ENCODE data around the gene COX4I1. TPM values are rescaled to one million over a fixed set of nuclear protein-coding genes. Genes with fewer than 3 reads are reported as not detected.

The COX4I1 gene
- total and polyA plus RNA-seq, 2 donors (not counting 1 experiment from before 2014, with no cell fraction given) = 759 to 813 TPM

GRCh38 chr16:85849388-85849787 lies 49.9 kb downstream of the COX4I1 start:
- ChIA-PET POLR2A (no interaction called here), CTCF (interaction anchor here (2.1 kb wide), 1 partner anchor 28 kb away, joined by 13 read pairs; no protein-coding TSS in a partner anchor)
- Mint-ChIP-seq H3K27me3 (peaks cover 12% of the 10 kb centered on the region), H3K9me3 (ENCODE audit: insufficient read depth) (no peaks in the 10 kb centered on the region), H3K4me3 (no peak overlapping the region), H3K4me1 (peaks cover 33% of the 10 kb centered on the region), H3K27ac (no peak overlapping the region)
- DNase-seq = no peak
- H3K4me2 ChIP-seq (replicated peaks; ENCODE audit: low read depth, low read length, poor library complexity, severe bottlenecking) = no peak overlapping the region
- ATAC-seq (ENCODE audit: low read depth) = no peak
- 90% methylated on average over 8 of the region's 8 CpGs for WGBS (ENCODE audit: insufficient coverage)
- H4K20me1 ChIP-seq (ENCODE audit: control insufficient read depth, insufficient read depth, low read length, poor library complexity, severe bottlenecking) = no peaks in the 10 kb centered on the region
- H3K4me1 ChIP-seq (ENCODE audit: control insufficient read depth in 2 of 2, insufficient read depth in 2 of 2, low read length in 2 of 2) = peaks cover 18 to 22% of the 10 kb centered on the region in 2 donors
- intact Hi-C loops (cut with micrococcal nuclease) = no loop called here
- TF ChIP-seq CTCF (IDR thresholded peaks at IDR 0.05) (no peak), EZH2 (IDR thresholded peaks at IDR 0.05; ENCODE audit: borderline replicate concordance, insufficient read depth, low read depth, low read length, poor library complexity, severe bottlenecking) (no peak)
- H3K27me3 ChIP-seq (replicated peaks in 1 of 4; ENCODE audit: control extremely low read depth in 1 of 4, control insufficient read depth in 3 of 4, insufficient read depth in 4 of 4, low read length in 3 of 4) = no peaks in the 10 kb centered on the region
- H3K4me3 ChIP-seq (ENCODE audit: control extremely low read depth in 1 of 5, extremely low read depth in 1 of 5, insufficient read depth in 1 of 5, low read depth in 2 of 5, low read length in 4 of 5) = no peak overlapping the region
- no peaks in the 10 kb centered on the region for H3K9me3 ChIP-seq (ENCODE audit: control extremely low read depth in 1 of 3, control insufficient read depth in 2 of 3, insufficient read depth in 1 of 3, low read length in 2 of 3)
- H2AFZ ChIP-seq (ENCODE audit: insufficient read depth, low read depth, low read length, poor library complexity, severe bottlenecking) = no peak overlapping the region
- H3K9ac ChIP-seq (ENCODE audit: low read length) = no peak overlapping the region
- H3K27ac ChIP-seq (ENCODE audit: low read length in 2 of 2) = no peak overlapping the region
- no peaks in the 10 kb centered on the region for H3K79me2 ChIP-seq (ENCODE audit: control insufficient read depth, insufficient read depth, low read length)
- H3K36me3 ChIP-seq (replicated peaks in 1 of 2; ENCODE audit: control extremely low read depth in 1 of 2, control insufficient read depth in 1 of 2, extremely low read depth in 1 of 2, insufficient read depth in 2 of 2, low read length in 1 of 2) = no peaks in the 10 kb centered on the region

DNA sequence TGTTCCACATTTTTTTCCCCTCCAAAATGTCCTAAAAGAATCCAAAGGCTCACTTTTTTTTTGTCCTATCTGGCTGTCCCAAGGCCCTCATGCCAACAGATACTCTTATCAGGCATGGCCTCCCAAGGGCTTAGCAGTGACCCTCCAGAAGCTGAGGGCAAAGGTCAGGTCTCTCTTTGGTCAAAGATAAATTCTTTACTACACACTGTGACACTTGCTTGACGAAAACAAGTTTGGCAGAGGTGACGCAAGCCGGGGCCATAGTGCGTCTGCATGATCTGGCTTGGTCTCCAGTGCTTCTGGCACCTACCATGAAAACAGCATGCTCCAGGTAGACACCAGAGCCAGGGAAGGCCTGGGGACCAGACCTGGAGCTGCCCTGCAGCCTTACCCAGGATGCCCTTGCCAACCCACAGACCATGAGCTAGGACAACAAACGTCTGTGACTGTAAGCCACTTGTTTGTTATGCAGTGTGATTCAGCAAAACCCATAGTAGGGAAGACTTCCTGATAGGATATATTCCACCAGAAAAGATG lies 50.9 kb downstream of the COX4I1 start:
- no peaks in the 10 kb centered on the region for H3K36me3 ChIP-seq (replicated peaks in 1 of 2; ENCODE audit: control extremely low read depth in 1 of 2, control insufficient read depth in 1 of 2, extremely low read depth in 1 of 2, insufficient read depth in 2 of 2, low read length in 1 of 2)
- no peaks in the 10 kb centered on the region for H4K20me1 ChIP-seq (ENCODE audit: control insufficient read depth, insufficient read depth, low read length, poor library complexity, severe bottlenecking)
- no peaks in the 10 kb centered on the region for H3K9me3 Mint-ChIP-seq (ENCODE audit: insufficient read depth)
- ATAC-seq (ENCODE audit: low read depth) (no peak), DNase-seq (no peak)
- H3K4me1 ChIP-seq (ENCODE audit: control insufficient read depth in 2 of 2, insufficient read depth in 2 of 2, low read length in 2 of 2) = peaks cover 16 to 18% of the 10 kb centered on the region in 2 donors
- H3K4me1 Mint-ChIP-seq = peaks cover 30% of the 10 kb centered on the region
- H2AFZ ChIP-seq (ENCODE audit: insufficient read depth, low read depth, low read length, poor library complexity, severe bottlenecking) = no peak overlapping the region
- ChIA-PET POLR2A (no interaction called here), CTCF (no interaction called here)
- no peaks in the 10 kb centered on the region for H3K79me2 ChIP-seq (ENCODE audit: control insufficient read depth, insufficient read depth, low read length)
- H3K9ac ChIP-seq (ENCODE audit: low read length) = no peak overlapping the region
- no peak overlapping the region for H3K27ac ChIP-seq (ENCODE audit: low read length in 2 of 2)
- no peak overlapping the region for H3K27ac Mint-ChIP-seq
- no peaks in the 10 kb centered on the region for H3K27me3 ChIP-seq (replicated peaks in 1 of 4; ENCODE audit: control extremely low read depth in 1 of 4, control insufficient read depth in 3 of 4, insufficient read depth in 4 of 4, low read length in 3 of 4)
- H3K9me3 ChIP-seq (ENCODE audit: control extremely low read depth in 1 of 3, control insufficient read depth in 2 of 3, insufficient read depth in 1 of 3, low read length in 2 of 3) = no peaks in the 10 kb centered on the region
- TF ChIP-seq EZH2 (IDR thresholded peaks at IDR 0.05; ENCODE audit: borderline replicate concordance, insufficient read depth, low read depth, low read length, poor library complexity, severe bottlenecking) (no peak), CTCF (IDR thresholded peaks at IDR 0.05) (no peak)
- 98% methylated on average over 4 of the region's 5 CpGs for WGBS (ENCODE audit: insufficient coverage)
- H3K4me3 Mint-ChIP-seq = no peak overlapping the region
- no peak overlapping the region for H3K4me2 ChIP-seq (replicated peaks; ENCODE audit: low read depth, low read length, poor library complexity, severe bottlenecking)
- H3K4me3 ChIP-seq (ENCODE audit: control extremely low read depth in 1 of 5, extremely low read depth in 1 of 5, insufficient read depth in 1 of 5, low read depth in 2 of 5, low read length in 4 of 5) = no peak overlapping the region
- peaks cover 9% of the 10 kb centered on the region for H3K27me3 Mint-ChIP-seq
- intact Hi-C loops (cut with micrococcal nuclease) = no loop called here

Data from B cell (primary cell).